ENCODE data around the gene EOLA1.
A peak's percentile ranks its signal among the peaks of the same experiment; 100 is the strongest.
"Not testable (repeated sequence)": the region's sequence is repeated elsewhere in the genome, so short reads cannot be mapped to it uniquely, and the experiment has no call there.

Gene EOLA1

GRCh38 chrX:149497054-149497453 lies 43.8 kb upstream of the EOLA1 start:
- no peak for DNase-seq
- Histone ChIP-seq H3K27ac (no peak overlapping the region), H3K4me3 (ENCODE audit: low read depth, low read length) (no peak overlapping the region), H3K9me3 (ENCODE audit: severe bottlenecking) (no peaks in the 10 kb centered on the region), H3K27me3 (ENCODE audit: insufficient read depth, low read depth, severe bottlenecking) (no peaks in the 10 kb centered on the region), H3K36me3 (peaks cover 2% of the 10 kb centered on the region; the same call in 1 of the 2 replicates)
- TF ChIP-seq, protein P1, sequence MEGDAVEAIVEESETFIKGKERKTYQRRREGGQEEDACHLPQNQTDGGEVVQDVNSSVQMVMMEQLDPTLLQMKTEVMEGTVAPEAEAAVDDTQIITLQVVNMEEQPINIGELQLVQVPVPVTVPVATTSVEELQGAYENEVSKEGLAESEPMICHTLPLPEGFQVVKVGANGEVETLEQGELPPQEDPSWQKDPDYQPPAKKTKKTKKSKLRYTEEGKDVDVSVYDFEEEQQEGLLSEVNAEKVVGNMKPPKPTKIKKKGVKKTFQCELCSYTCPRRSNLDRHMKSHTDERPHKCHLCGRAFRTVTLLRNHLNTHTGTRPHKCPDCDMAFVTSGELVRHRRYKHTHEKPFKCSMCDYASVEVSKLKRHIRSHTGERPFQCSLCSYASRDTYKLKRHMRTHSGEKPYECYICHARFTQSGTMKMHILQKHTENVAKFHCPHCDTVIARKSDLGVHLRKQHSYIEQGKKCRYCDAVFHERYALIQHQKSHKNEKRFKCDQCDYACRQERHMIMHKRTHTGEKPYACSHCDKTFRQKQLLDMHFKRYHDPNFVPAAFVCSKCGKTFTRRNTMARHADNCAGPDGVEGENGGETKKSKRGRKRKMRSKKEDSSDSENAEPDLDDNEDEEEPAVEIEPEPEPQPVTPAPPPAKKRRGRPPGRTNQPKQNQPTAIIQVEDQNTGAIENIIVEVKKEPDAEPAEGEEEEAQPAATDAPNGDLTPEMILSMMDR (IDR thresholded peaks at IDR 0.05; ENCODE audit: low read depth, low read length), result no peak

DNA sequence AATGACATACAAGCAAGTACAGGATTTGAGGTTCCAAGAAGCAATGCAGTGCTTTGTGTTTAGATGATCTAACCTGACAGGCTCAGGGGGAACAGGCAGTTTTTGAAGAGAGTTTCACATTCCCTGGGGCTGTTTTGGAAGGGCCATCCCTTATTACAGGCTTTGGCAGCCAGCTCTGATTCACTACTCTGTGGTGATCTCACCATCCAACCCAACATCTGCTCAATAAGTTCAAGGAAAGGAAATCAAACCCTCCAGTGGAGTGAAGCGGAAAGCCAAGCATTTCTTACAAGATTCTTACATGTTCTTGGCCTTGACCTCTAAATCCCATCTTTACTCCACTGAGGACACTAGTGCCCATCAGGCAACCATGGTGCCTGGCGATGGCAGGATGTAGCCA lies 43.2 kb upstream of the EOLA1 start:
- no peak overlapping the region for H3K27ac ChIP-seq
- TF ChIP-seq, protein P1 (IDR thresholded peaks at IDR 0.05; ENCODE audit: low read depth, low read length), result no peak
- no peak overlapping the region for H3K4me3 ChIP-seq (ENCODE audit: low read depth, low read length)
- peaks cover 2% of the 10 kb centered on the region for H3K27me3 ChIP-seq (ENCODE audit: insufficient read depth, low read depth, severe bottlenecking)
- peaks cover 2% of the 10 kb centered on the region; the same call in 1 of the 2 replicates for H3K36me3 ChIP-seq
- no peak for DNase-seq
- H3K9me3 ChIP-seq (ENCODE audit: severe bottlenecking), result no peaks in the 10 kb centered on the region

GRCh38 chrX:149498767-149499166 lies 42.0 kb upstream of the EOLA1 start:
- Histone ChIP-seq H3K27me3 (ENCODE audit: insufficient read depth, low read depth, severe bottlenecking) (peaks cover 2% of the 10 kb centered on the region), H3K9me3 (ENCODE audit: severe bottlenecking) (no peaks in the 10 kb centered on the region), H3K27ac (no peak overlapping the region), H3K36me3 (peaks cover 2% of the 10 kb centered on the region; the same call in 1 of the 2 replicates), H3K4me3 (ENCODE audit: low read depth, low read length) (no peak overlapping the region)
- no peak for DNase-seq
- TF ChIP-seq, protein P1 (IDR thresholded peaks at IDR 0.05; ENCODE audit: low read depth, low read length), result no peak

GRCh38 chrX:149499766-149500165 lies 41.0 kb upstream of the EOLA1 start:
- H3K4me3 ChIP-seq (ENCODE audit: low read depth, low read length), result no peak overlapping the region
- no peaks in the 10 kb centered on the region for H3K9me3 ChIP-seq (ENCODE audit: severe bottlenecking)
- H3K36me3 ChIP-seq, result peaks cover 2% of the 10 kb centered on the region; the same call in 1 of the 2 replicates
- H3K27me3 ChIP-seq (ENCODE audit: insufficient read depth, low read depth, severe bottlenecking), result peaks cover 6% of the 10 kb centered on the region
- TF ChIP-seq, protein P1 (IDR thresholded peaks at IDR 0.05; ENCODE audit: low read depth, low read length), result no peak
- DNase-seq, result no peak
- no peak overlapping the region for H3K27ac ChIP-seq

DNA sequence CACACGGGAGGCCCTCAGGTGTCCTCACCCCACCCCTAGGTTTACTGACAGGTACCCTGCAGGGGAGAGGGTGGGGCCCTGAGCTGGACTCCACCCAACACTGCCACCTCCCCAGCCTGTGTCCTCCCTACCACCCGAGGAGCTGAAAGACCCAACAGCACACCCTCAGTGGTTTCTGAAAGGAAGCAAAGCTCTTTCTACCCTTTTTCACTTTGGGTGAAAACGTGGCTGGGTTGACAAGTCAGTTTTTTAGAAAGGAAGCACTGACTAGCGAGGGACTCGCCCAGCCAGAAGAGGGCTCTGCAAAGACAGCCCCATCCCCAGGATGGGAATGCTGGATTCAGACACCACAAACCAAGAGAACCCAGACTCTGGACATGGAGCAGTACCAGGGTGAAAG lies 37.9 kb upstream of the EOLA1 start:
- not testable (repeated sequence) for DNase-seq; H3K36me3 ChIP-seq; H3K27ac ChIP-seq; H3K4me3 ChIP-seq (ENCODE audit: low read depth, low read length); H3K9me3 ChIP-seq (ENCODE audit: severe bottlenecking)
- H3K27me3 ChIP-seq (ENCODE audit: insufficient read depth, low read depth, severe bottlenecking), result peaks cover 15% of the 10 kb centered on the region

- not testable (repeated sequence) for DNase-seq; H3K4me3 ChIP-seq (ENCODE audit: low read depth, low read length); H3K36me3 ChIP-seq; H3K27ac ChIP-seq; H3K9me3 ChIP-seq (ENCODE audit: severe bottlenecking)
- H3K27me3 ChIP-seq (ENCODE audit: insufficient read depth, low read depth, severe bottlenecking), result peaks cover 16% of the 10 kb centered on the region
Observed at GRCh38 chrX:149503446-149503845, 37.4 kb upstream of the EOLA1 start.

DNA sequence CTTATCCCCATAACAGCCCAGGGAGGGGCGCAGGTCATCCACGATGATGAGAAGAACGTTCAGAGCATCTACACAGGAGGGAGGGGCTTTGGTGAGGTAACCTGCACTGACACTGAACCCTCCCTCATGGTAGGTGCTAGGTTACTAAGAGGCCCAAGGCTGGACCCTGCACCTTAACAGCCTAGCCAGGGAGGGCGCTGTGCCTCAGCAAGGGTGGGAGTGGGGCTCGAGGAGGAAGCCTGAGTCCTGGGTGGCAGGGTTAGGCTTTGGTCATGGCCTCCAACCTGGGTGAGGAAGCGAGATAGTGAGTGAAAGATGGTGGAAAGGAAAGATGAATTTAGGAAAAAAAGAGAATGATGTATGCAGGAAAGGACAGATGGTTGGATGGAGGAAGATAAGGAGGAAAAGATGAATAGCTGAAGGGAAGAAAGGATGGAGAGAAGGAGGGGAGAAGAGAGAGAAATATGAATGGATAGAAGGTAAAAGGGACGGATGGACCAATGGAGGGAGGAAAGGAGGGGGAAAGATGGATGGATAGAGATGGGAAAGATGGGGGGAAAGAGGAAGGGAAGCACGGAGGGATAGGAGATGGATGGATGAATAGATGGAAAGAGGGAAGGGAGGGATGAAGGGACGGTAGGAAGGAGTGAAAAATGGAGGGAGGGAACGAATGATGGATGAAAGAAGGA lies 36.4 kb upstream of the EOLA1 start:
- DNase-seq, result peak; percentile 45
- H3K27ac ChIP-seq, result no peak overlapping the region
- H3K4me3 ChIP-seq (ENCODE audit: low read depth, low read length), result peak overlapping the region; percentile 48
- peaks cover 16% of the 10 kb centered on the region for H3K27me3 ChIP-seq (ENCODE audit: insufficient read depth, low read depth, severe bottlenecking)
- H3K36me3 ChIP-seq, result no peaks in the 10 kb centered on the region
- no peaks in the 10 kb centered on the region for H3K9me3 ChIP-seq (ENCODE audit: severe bottlenecking)
- TF ChIP-seq, protein P1 (IDR thresholded peaks at IDR 0.05; ENCODE audit: low read depth, low read length), result peak; percentile 52
